A673 (cell line): Measurements from ENCODE around the gene CCL16.

Source experiments
- CTCF ChIP-seq: fragments of 300-800, 200-600 bp; sonication (generic); conservative IDR thresholded peaks from 2 replicates; pipeline ENCODE4 v1.5.1; 2017; ENCODE audit warnings: low read depth, mild to moderate bottlenecking, antibody characterized with exemption, low read length, moderate library complexity, mixed read lengths
- EZH2 ChIP-seq: fragments of 200-600 bp; sonication (generic); IDR thresholded peaks from 2 replicates; pipeline ENCODE4 v1.6.1; 2017; ENCODE audit warnings: borderline replicate concordance, low read depth, mild to moderate bottlenecking, mixed read lengths, antibody characterized with exemption, low read length; ENCODE audit not compliant: poor library complexity, severe bottlenecking

GRCh38 chr17:36030956-36031355 lies 49.7 kb upstream of the CCL16 start:
- no peak for TF ChIP-seq CTCF
- TF ChIP-seq EZH2, result no peak
